ENCODE results near the gene USP35. TPM values are rescaled to one million over a fixed set of nuclear protein-coding genes. Genes with fewer than 3 reads are reported as not detected.
A peak's percentile ranks its signal among the peaks of the same experiment; 100 is the strongest.

The USP35 gene
- total RNA-seq, 1 donor from 2014 or later, result 16.5 TPM

- no peak for TF ChIP-seq CTCF (IDR thresholded peaks at IDR 0.05; ENCODE audit: unreplicated experiment)
Observed at GRCh38 chr11:78202733-78203167, 14.0 kb downstream of the USP35 start.

GRCh38 chr11:78203184-78203583 is 14.5 kb downstream of the USP35 start:
- DNase-seq (ENCODE audit: low spot score, unreplicated experiment), result no peak
- Mint-ChIP-seq H3K4me3 (ENCODE audit: low read depth) (no peak overlapping the region), H3K36me3 (ENCODE audit: insufficient read depth) (peaks cover 22% of the 10 kb centered on the region), H3K27me3 (no peaks in the 10 kb centered on the region), H3K27ac (peak overlapping the region; percentile 54), H3K9me3 (ENCODE audit: low read depth) (no peaks in the 10 kb centered on the region), H3K4me1 (ENCODE audit: low read depth) (no peaks in the 10 kb centered on the region)
- no peak for TF ChIP-seq CTCF (IDR thresholded peaks at IDR 0.05; ENCODE audit: unreplicated experiment)

More at GRCh38 chr11:78202733-78203167, 14.0 kb downstream of the USP35 start:
- Mint-ChIP-seq H3K36me3 (ENCODE audit: insufficient read depth) (peaks cover 22% of the 10 kb centered on the region), H3K9me3 (ENCODE audit: low read depth) (no peaks in the 10 kb centered on the region), H3K27me3 (no peaks in the 10 kb centered on the region), H3K4me1 (ENCODE audit: low read depth) (no peaks in the 10 kb centered on the region), H3K4me3 (ENCODE audit: low read depth) (no peak overlapping the region), H3K27ac (peak overlapping the region; percentile 54)
- DNase-seq (ENCODE audit: low spot score, unreplicated experiment), result no peak

GRCh38 chr11:78205256-78205655 is 16.5 kb downstream of the USP35 start:
- no peak for TF ChIP-seq CTCF (IDR thresholded peaks at IDR 0.05; ENCODE audit: unreplicated experiment)
- Mint-ChIP-seq H3K27me3 (no peaks in the 10 kb centered on the region), H3K4me3 (ENCODE audit: low read depth) (no peak overlapping the region), H3K36me3 (ENCODE audit: insufficient read depth) (peaks cover 25% of the 10 kb centered on the region), H3K27ac (no peak overlapping the region), H3K9me3 (ENCODE audit: low read depth) (no peaks in the 10 kb centered on the region), H3K4me1 (ENCODE audit: low read depth) (no peaks in the 10 kb centered on the region)
- DNase-seq (ENCODE audit: low spot score, unreplicated experiment), result no peak

DNA sequence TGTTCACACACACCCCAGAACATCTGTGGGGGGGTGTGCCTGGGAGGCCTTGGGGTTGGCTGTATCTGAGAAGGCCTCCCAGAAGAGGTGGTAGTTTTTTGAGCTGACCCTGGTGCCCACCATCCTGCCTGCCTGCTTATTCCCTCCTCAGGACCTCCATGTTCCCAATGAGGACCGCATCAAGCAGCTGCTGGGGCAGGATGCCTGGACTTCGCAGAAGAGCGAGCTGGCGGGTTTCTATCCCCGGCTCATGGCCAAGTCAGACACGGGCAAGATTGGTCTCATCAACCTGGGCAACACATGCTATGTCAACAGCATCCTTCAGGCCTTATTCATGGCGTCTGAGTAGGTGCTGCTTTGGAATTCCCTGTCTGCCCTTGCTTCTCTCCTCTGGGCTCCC is 17.0 kb downstream of the USP35 start:
- TF ChIP-seq CTCF (IDR thresholded peaks at IDR 0.05; ENCODE audit: unreplicated experiment), result no peak
- DNase-seq (ENCODE audit: low spot score, unreplicated experiment), result no peak
- Mint-ChIP-seq H3K27me3 (no peaks in the 10 kb centered on the region), H3K36me3 (ENCODE audit: insufficient read depth) (peaks cover 28% of the 10 kb centered on the region), H3K4me3 (ENCODE audit: low read depth) (no peak overlapping the region), H3K4me1 (ENCODE audit: low read depth) (no peaks in the 10 kb centered on the region), H3K27ac (no peak overlapping the region), H3K9me3 (ENCODE audit: low read depth) (no peaks in the 10 kb centered on the region)

DNA sequence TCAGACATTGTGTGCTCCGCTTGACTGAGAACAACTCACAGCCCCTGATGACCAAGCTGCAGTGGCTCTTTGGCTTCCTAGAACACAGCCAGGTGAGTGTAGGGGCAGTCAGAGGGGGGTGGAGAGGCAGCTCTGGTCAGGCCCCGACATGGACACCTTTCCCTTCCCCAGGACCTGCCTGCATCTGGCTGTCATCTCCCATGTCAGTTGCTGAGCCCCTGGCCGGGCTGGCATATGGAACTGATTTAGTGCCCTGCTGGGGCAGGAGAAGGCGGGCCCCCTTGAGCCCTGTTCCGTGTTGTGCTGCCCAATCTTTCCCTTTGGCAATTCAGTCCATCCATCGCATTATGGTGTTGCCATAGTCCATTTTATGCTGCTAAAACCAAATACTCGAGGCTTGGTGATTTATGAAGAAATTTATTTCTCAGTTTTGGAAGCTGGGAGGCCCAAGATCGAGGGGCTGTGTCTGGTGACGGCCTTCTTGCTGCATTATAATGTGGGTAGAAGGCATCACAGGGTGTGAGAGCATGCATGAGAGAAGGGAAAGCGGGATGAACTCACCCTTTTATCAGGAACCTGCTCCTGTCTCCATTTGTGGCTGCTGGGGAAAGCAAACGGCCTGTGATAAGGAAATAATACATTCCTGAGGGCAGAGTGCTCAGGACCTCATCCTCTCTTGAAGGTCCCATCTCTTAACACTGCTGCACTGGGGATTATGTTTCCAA is 19.0 kb downstream of the USP35 start:
- H3K4me1 Mint-ChIP-seq (ENCODE audit: low read depth), result no peaks in the 10 kb centered on the region
- H3K9me3 Mint-ChIP-seq (ENCODE audit: low read depth), result no peaks in the 10 kb centered on the region
- peaks cover 33% of the 10 kb centered on the region for H3K36me3 Mint-ChIP-seq (ENCODE audit: insufficient read depth)
- H3K4me3 Mint-ChIP-seq (ENCODE audit: low read depth), result no peak overlapping the region
- DNase-seq (ENCODE audit: low spot score, unreplicated experiment), result no peak
- TF ChIP-seq CTCF (IDR thresholded peaks at IDR 0.05; ENCODE audit: unreplicated experiment), result no peak
- no peak overlapping the region for H3K27ac Mint-ChIP-seq
- no peaks in the 10 kb centered on the region for H3K27me3 Mint-ChIP-seq

All from progenitor cell of endocrine pancreas (in vitro differentiated cells).